ENCODE measurements around the gene RACGAP1.

GRCh38 chr12:49980501-49981349 is 44.6 kb downstream of the RACGAP1 start:
- no peak for TF ChIP-seq CTCF (IDR thresholded peaks at IDR 0.05)
- TF ChIP-seq POLR2A (IDR thresholded peaks at IDR 0.05): no peak
- no peak for TF ChIP-seq POLR2AphosphoS5 (IDR thresholded peaks at IDR 0.05)

Data from gastroesophageal sphincter (tissue), 3 donors.